ENCODE results near the gene PPAT. TPM values are rescaled to one million over a fixed set of nuclear protein-coding genes. Genes with fewer than 3 reads are reported as not detected.

The PPAT gene
- total and polyA plus RNA-seq, 2 experiments from 2014 or later: 63.0 to 96.8 TPM

- TF ChIP-seq ZNF114 (CRISPR knock-in tag; IDR thresholded peaks at IDR 0.05): no peak
Measured at GRCh38 chr4:56477192-56477702, 41.8 kb upstream of the PPAT start (continued).

- Mint-ChIP-seq H3K9me3 (no peaks in the 10 kb centered on the region), H3K4me1 (no peaks in the 10 kb centered on the region), H3K36me3 (ENCODE audit: low read depth) (peaks cover 94% of the 10 kb centered on the region), H3K4me3 (no peak overlapping the region), H3K27ac (no peak overlapping the region), H3K27me3 (ENCODE audit: insufficient read depth, low read depth, poor library complexity) (peaks cover 5% of the 10 kb centered on the region)
- Histone ChIP-seq H3K4me3 (no peak overlapping the region), H3K4me2 (no peak overlapping the region), H3K9me2 (ENCODE audit: insufficient read depth) (no peaks in the 10 kb centered on the region), H3K36me3 (ENCODE audit: insufficient read depth) (peaks cover 72% of the 10 kb centered on the region), H4K20me1 (replicated peaks; ENCODE audit: insufficient read depth) (peaks cover 5% of the 10 kb centered on the region; the same call in 1 of the 2 replicates), H3K79me2 (replicated peaks; ENCODE audit: insufficient read depth) (peaks cover 10% of the 10 kb centered on the region; the same call in 1 of the 2 replicates), H3K27ac (ENCODE audit: low read depth) (no peak overlapping the region), H2AFZ (no peak overlapping the region), H3F3A (replicated peaks; ENCODE audit: low read depth) (no peaks in the 10 kb centered on the region), H3K4me1 (ENCODE audit: insufficient read depth) (no peaks in the 10 kb centered on the region), H3K27me3 (ENCODE audit: insufficient read depth) (no peaks in the 10 kb centered on the region)
- DNase-seq (ENCODE audit: low spot score) (no peak), ATAC-seq (no peak)
- TF ChIP-seq ETS1 (IDR thresholded peaks at IDR 0.05): no peak
- no peak for TF ChIP-seq POLR2AphosphoS5 (IDR thresholded peaks at IDR 0.05; ENCODE audit: low read depth)
- no peak for TF ChIP-seq ZNF331 (CRISPR knock-in tag; IDR thresholded peaks at IDR 0.05; ENCODE audit: low read depth)
- no peak for TF ChIP-seq REST (IDR thresholded peaks at IDR 0.05; ENCODE audit: unreplicated experiment)
- no peak for TF ChIP-seq NANOG (IDR thresholded peaks at IDR 0.05; ENCODE audit: borderline replicate concordance)
Measured at GRCh38 chr4:56475917-56476316, 40.5 kb upstream of the PPAT start.

- no peaks in the 10 kb centered on the region; the same call in 2 of the 3 replicates for H3K9me3 Mint-ChIP-seq
- peak overlapping the region; percentile 92 for H3K4me3 Mint-ChIP-seq
- H3F3A ChIP-seq (replicated peaks; ENCODE audit: low read depth): no peaks in the 10 kb centered on the region
- no peak for ATAC-seq
- H2AFZ ChIP-seq: no peak overlapping the region
- H3K79me2 ChIP-seq (replicated peaks; ENCODE audit: insufficient read depth): peaks cover 57% of the 10 kb centered on the region
- H3K27me3 Mint-ChIP-seq (ENCODE audit: insufficient read depth, low read depth, poor library complexity): peaks cover under 1% of the 10 kb centered on the region
- H3K27ac Mint-ChIP-seq: peak overlapping the region; percentile 45; the same call in 1 of the 2 replicates
- peaks cover 9% of the 10 kb centered on the region for H4K20me1 ChIP-seq (replicated peaks; ENCODE audit: insufficient read depth)
- H3K27me3 ChIP-seq (ENCODE audit: insufficient read depth): no peaks in the 10 kb centered on the region
- no peak overlapping the region for H3K4me3 ChIP-seq
- peaks cover 22% of the 10 kb centered on the region for H3K4me1 Mint-ChIP-seq
- peaks cover 17% of the 10 kb centered on the region for H3K4me1 ChIP-seq (ENCODE audit: insufficient read depth)
- no peak for DNase-seq (ENCODE audit: low spot score)
- no peak overlapping the region for H3K27ac ChIP-seq (ENCODE audit: low read depth)
- peaks cover 32% of the 10 kb centered on the region for H3K36me3 ChIP-seq (ENCODE audit: insufficient read depth)
- no peaks in the 10 kb centered on the region for H3K9me2 ChIP-seq (ENCODE audit: insufficient read depth)
- H3K4me2 ChIP-seq: peak overlapping the region; percentile 88
- peaks cover 63% of the 10 kb centered on the region for H3K36me3 Mint-ChIP-seq (ENCODE audit: low read depth)
- TF ChIP-seq ZNF462 (CRISPR knock-in tag; IDR thresholded peaks at IDR 0.05): no peak
- TF ChIP-seq CREB1 (CRISPR knock-in tag; IDR thresholded peaks at IDR 0.05; ENCODE audit: low read depth): no peak
- no peak for TF ChIP-seq ZNF331 (CRISPR knock-in tag; IDR thresholded peaks at IDR 0.05; ENCODE audit: low read depth)
Measured at GRCh38 chr4:56469489-56470210, 34.2 kb upstream of the PPAT start.

Data from GM23338 (cell line).